Measurements from ENCODE around the gene INF2.

GRCh38 chr14:104689881-104690711 is 678 bp downstream of the INF2 start:
- no peak for TF ChIP-seq CTCF (IDR thresholded peaks at IDR 0.05)
- TF ChIP-seq ZFX (IDR thresholded peaks at IDR 0.05; ENCODE audit: borderline replicate concordance) = no peak
